Type B pancreatic cell (in vitro differentiated cells): ENCODE data around the gene RAB40C. TPM values are rescaled to one million over a fixed set of nuclear protein-coding genes. Genes with fewer than 3 reads are reported as not detected.
A peak's percentile ranks its signal among the peaks of the same experiment; 100 is the strongest.

Experiments used
- DNase-seq: peaks from one replicate; pipeline ENCODE4 v3.0.0; 2021; ENCODE audit warnings: mixed read lengths; ENCODE audit not compliant: unreplicated experiment; ENCODE audit errors: extremely low spot score
- H3K27ac Mint-ChIP-seq: 2 replicates; pipeline ENCODE4 v1.8.0; 2021; ENCODE audit warnings: mild to moderate bottlenecking, mixed read lengths
- H3K27me3 Mint-ChIP-seq: 2 replicates; pipeline ENCODE4 v1.8.0; 2021; ENCODE audit warnings: mixed read lengths
- H3K36me3 Mint-ChIP-seq: 2 replicates; pipeline ENCODE4 v1.8.0; 2021; ENCODE audit warnings: mixed read lengths
- H3K4me1 Mint-ChIP-seq: one replicate; pipeline ENCODE4 v1.8.0; 2021; ENCODE audit warnings: mixed read lengths; ENCODE audit not compliant: unreplicated experiment
- H3K4me3 Mint-ChIP-seq: 2 replicates; pipeline ENCODE4 v1.8.0; 2021; ENCODE audit warnings: mild to moderate bottlenecking, mixed read lengths
- H3K9me3 Mint-ChIP-seq: 2 replicates; pipeline ENCODE4 v1.8.0; 2021; ENCODE audit warnings: mixed read lengths
- total RNA-seq: library from RNA; stranded (reverse); gene quantifications from 2 replicates; pipeline ENCODE4 v1.2.1, GENCODE V29; 2021; ENCODE audit warnings: low replicate concordance
- TF ChIP-seq, protein P1 (sequence below): fragments of 200-600 bp; sonication (generic); conservative IDR thresholded peaks from 2 replicates; pipeline ENCODE4 v1.5.0; 2021; ENCODE audit warnings: antibody characterized with exemption, mild to moderate bottlenecking

RAB40C gene
- total RNA-seq, 1 donor from 2014 or later = 26.5 TPM

DNA sequence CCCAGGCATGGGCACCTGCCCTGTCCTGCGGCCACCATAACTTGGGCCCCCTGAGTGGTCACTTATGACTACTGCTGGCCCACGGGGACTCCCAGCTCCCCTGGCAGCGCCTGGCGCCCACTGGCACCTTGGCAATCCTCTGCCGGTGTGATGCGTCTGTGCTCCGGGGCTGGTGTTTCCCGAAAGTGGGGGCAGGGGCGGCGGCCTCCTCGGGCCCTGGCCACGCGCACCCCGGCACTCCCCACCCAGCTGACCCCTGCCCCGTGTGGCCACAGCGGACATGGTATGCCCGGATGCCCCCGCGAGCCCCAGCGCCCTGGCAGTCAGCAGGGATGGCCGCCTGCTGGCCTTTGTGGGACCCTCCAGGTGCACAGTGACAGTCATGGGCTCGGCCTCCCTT is 67.6 kb downstream of the RAB40C start:
- Mint-ChIP-seq H3K36me3 (no peaks in the 10 kb centered on the region), H3K27me3 (no peaks in the 10 kb centered on the region), H3K9me3 (no peaks in the 10 kb centered on the region), H3K4me3 (no peak overlapping the region), H3K27ac (no peak overlapping the region), H3K4me1 (no peaks in the 10 kb centered on the region)
- TF ChIP-seq, protein P1, sequence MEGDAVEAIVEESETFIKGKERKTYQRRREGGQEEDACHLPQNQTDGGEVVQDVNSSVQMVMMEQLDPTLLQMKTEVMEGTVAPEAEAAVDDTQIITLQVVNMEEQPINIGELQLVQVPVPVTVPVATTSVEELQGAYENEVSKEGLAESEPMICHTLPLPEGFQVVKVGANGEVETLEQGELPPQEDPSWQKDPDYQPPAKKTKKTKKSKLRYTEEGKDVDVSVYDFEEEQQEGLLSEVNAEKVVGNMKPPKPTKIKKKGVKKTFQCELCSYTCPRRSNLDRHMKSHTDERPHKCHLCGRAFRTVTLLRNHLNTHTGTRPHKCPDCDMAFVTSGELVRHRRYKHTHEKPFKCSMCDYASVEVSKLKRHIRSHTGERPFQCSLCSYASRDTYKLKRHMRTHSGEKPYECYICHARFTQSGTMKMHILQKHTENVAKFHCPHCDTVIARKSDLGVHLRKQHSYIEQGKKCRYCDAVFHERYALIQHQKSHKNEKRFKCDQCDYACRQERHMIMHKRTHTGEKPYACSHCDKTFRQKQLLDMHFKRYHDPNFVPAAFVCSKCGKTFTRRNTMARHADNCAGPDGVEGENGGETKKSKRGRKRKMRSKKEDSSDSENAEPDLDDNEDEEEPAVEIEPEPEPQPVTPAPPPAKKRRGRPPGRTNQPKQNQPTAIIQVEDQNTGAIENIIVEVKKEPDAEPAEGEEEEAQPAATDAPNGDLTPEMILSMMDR = no peak
- DNase-seq = no peak

DNA sequence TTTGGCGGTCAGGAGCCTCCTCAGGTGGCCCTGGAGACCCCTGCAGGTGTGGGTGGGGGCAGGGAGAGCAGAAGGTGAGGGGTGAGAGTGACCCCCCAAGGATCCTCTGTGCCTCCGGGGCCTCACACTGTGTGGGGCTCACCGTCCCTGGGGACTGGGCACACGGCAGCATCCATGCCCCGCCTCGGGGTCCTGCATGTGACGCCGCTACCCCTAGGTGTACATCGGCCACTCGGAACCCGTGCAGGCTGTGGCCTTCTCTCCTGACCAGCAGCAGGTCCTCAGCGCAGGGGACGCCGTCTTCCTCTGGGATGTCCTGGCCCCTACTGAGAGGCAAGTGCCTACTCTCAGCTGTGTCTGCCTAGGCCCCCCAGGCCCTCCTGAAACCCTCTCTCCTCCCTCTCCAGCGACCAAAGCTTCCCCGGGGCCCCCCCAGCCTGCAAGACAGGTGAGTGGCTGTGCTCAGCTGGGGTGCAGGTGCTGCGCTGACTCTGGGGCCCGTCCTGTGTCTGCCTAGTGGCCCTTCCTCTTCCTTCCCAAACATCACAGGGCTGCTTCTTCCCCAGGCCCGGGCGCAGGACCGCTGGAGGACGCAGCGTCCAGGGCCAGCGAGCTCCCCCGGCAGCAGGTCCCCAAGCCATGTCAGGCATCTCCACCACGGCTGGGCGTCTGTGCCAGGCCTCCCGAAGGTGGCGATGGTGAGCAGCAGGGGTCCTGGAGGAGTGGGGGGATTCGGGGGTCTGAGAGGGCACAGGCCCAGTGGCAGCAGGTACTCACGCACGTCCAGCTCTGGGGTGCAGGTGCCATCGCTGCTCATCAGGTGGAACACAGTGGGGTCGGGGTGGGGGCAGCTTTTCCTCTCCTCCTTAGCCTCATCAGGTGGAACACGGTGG is 69.1 kb downstream of the RAB40C start:
- H3K27me3 Mint-ChIP-seq = no peaks in the 10 kb centered on the region
- H3K4me3 Mint-ChIP-seq = no peak overlapping the region
- no peaks in the 10 kb centered on the region for H3K4me1 Mint-ChIP-seq
- no peaks in the 10 kb centered on the region for H3K36me3 Mint-ChIP-seq
- no peaks in the 10 kb centered on the region for H3K9me3 Mint-ChIP-seq
- H3K27ac Mint-ChIP-seq = no peak overlapping the region
- DNase-seq = no peak
- TF ChIP-seq, protein P1 = peak; percentile 16

DNA sequence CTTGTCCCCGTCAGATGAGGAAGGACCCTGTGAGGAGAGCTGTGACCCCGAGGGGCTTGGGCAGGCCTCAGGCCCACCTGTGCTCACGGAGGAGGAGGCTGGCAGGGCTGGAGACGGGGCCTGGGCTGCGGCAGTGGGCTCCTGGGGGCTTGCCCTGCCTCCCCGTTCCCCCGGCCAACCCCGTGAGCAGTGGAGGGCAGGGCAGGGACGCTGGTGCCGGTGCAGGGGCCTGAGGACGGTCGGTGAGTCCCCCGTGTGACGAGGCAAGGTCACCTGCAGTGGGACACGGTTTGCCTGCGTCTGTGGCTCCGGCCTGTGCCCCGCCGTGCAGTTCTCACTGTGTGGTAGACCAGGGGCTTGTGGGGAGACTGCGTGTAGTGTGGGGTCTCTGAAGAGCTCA is 69.8 kb downstream of the RAB40C start:
- no peaks in the 10 kb centered on the region for H3K4me1 Mint-ChIP-seq
- no peaks in the 10 kb centered on the region for H3K27me3 Mint-ChIP-seq
- no peaks in the 10 kb centered on the region for H3K9me3 Mint-ChIP-seq
- H3K36me3 Mint-ChIP-seq = no peaks in the 10 kb centered on the region
- DNase-seq = no peak
- H3K4me3 Mint-ChIP-seq = no peak overlapping the region
- H3K27ac Mint-ChIP-seq = no peak overlapping the region
- TF ChIP-seq, protein P1 = no peak

DNA sequence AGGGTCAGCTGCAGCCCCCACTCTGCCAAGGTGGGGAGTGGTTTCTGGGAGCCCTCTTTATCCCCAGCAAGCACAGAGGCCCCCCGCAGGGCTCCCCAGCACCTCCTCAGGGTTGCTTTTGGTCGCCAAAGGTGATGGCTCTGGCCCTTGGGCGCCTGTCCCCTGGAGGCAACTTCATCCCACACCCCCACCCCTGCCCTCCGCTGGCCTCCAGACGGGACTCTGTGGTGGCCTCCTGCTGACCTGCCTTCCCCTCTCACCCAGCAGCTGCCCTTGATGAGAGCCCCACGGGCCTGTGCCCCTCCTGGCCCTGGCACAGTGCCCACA is 70.2 kb downstream of the RAB40C start:
- no peaks in the 10 kb centered on the region for H3K27me3 Mint-ChIP-seq
- no peaks in the 10 kb centered on the region for H3K9me3 Mint-ChIP-seq
- no peak for DNase-seq
- H3K36me3 Mint-ChIP-seq = no peaks in the 10 kb centered on the region
- H3K4me1 Mint-ChIP-seq = no peaks in the 10 kb centered on the region
- no peak overlapping the region for H3K27ac Mint-ChIP-seq
- no peak overlapping the region for H3K4me3 Mint-ChIP-seq
- TF ChIP-seq, protein P1 = no peak

DNA sequence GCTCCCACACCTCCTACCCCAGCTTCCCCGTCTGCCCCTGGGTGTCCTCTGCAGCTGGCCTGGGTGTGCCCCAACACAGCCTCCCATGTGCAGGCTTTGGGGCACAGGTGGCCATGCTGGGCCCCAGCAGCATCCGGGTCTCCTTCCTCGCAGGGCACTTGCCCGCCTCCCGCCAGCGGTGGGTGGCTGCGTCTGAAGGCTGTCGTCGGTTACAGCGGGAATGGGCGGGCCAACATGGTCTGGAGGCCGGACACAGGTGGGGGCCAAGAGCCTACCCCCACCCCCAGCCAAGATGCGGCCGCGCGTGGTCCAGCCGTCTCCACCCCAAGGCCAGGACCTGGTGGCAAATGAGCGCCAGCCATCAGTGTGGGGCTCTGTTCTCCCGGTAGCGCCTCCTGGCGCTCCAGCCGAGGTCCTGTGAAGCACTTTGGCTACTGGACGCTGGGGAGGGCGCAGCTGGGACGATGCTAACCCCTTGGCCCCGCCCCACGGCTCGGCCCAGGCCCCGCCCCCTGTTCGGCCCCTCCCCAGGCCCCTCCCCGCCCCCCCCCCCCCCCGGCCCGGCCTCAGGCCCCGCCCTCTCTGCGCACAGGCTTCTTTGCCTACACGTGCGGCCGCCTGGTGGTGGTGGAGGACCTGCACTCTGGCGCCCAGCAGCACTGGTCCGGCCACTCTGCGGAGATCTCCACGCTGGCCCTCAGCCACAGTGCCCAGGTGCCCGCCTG is 70.8 kb downstream of the RAB40C start:
- H3K4me1 Mint-ChIP-seq = no peaks in the 10 kb centered on the region
- no peak for DNase-seq
- H3K9me3 Mint-ChIP-seq = no peaks in the 10 kb centered on the region
- TF ChIP-seq, protein P1 = peak; percentile 78
- H3K4me3 Mint-ChIP-seq = no peak overlapping the region
- H3K27me3 Mint-ChIP-seq = no peaks in the 10 kb centered on the region
- H3K27ac Mint-ChIP-seq = no peak overlapping the region
- no peaks in the 10 kb centered on the region for H3K36me3 Mint-ChIP-seq
